ENCODE measurements around the gene ZKSCAN3. TPM values are rescaled to one million over a fixed set of nuclear protein-coding genes. Genes with fewer than 3 reads are reported as not detected.

Gene ZKSCAN3
- total and polyA plus RNA-seq, 4 donors, result 6.4 to 10.7 (median 8.7) TPM

- no peaks in the 10 kb centered on the region for H3K36me3 ChIP-seq (ENCODE audit: control insufficient read depth, insufficient read depth, low read length)
- WGBS (ENCODE audit: insufficient coverage), result no CpG with 5 or more reads among the region's 1 CpG
- H3K27ac ChIP-seq (ENCODE audit: low read depth, low read length), result no peak overlapping the region
- no peaks in the 10 kb centered on the region for H3K9me3 ChIP-seq (ENCODE audit: control insufficient read depth, insufficient read depth, low read length)
- H3K27me3 ChIP-seq (ENCODE audit: control insufficient read depth, insufficient read depth, low read length), result peaks cover 2% of the 10 kb centered on the region
- DNase-seq (ENCODE audit: low read depth in 4 of 6, low spot score in 6 of 6), result no peak
- H3K4me3 ChIP-seq (ENCODE audit: low read depth, low read length), result no peak overlapping the region
- no peaks in the 10 kb centered on the region for H3K4me1 ChIP-seq (ENCODE audit: control insufficient read depth, insufficient read depth, low read length)
These were observed 9.2 kb upstream of the ZKSCAN3 start for GRCh38 chr6:28340310-28341095.

- Histone ChIP-seq H3K4me3 (ENCODE audit: low read depth, low read length) (no peak overlapping the region), H3K4me1 (ENCODE audit: control insufficient read depth, insufficient read depth, low read length) (no peaks in the 10 kb centered on the region), H3K36me3 (ENCODE audit: control insufficient read depth, insufficient read depth, low read length) (no peaks in the 10 kb centered on the region), H3K27ac (ENCODE audit: low read depth, low read length) (no peak overlapping the region), H3K27me3 (ENCODE audit: control insufficient read depth, insufficient read depth, low read length) (peaks cover 10% of the 10 kb centered on the region), H3K9me3 (ENCODE audit: control insufficient read depth, insufficient read depth, low read length) (no peaks in the 10 kb centered on the region)
- no peak for DNase-seq (ENCODE audit: low read depth in 4 of 6, low spot score in 6 of 6)
- WGBS (ENCODE audit: insufficient coverage), result no CpG with 5 or more reads among the region's 1 CpG
These were observed 5.7 kb upstream of the ZKSCAN3 start for GRCh38 chr6:28343898-28344677.

- peaks cover 10% of the 10 kb centered on the region for H3K27me3 ChIP-seq (ENCODE audit: control insufficient read depth, insufficient read depth, low read length)
- no peaks in the 10 kb centered on the region for H3K4me1 ChIP-seq (ENCODE audit: control insufficient read depth, insufficient read depth, low read length)
- no peaks in the 10 kb centered on the region for H3K36me3 ChIP-seq (ENCODE audit: control insufficient read depth, insufficient read depth, low read length)
- H3K4me3 ChIP-seq (ENCODE audit: low read depth, low read length), result no peak overlapping the region
- H3K9me3 ChIP-seq (ENCODE audit: control insufficient read depth, insufficient read depth, low read length), result no peaks in the 10 kb centered on the region
- no CpG with 5 or more reads among the region's 1 CpG for WGBS (ENCODE audit: insufficient coverage)
- H3K27ac ChIP-seq (ENCODE audit: low read depth, low read length), result no peak overlapping the region
- no peak for DNase-seq (ENCODE audit: low read depth in 4 of 6, low spot score in 6 of 6)
These were observed 4.5 kb upstream of the ZKSCAN3 start for GRCh38 chr6:28345201-28345600.

GRCh38 chr6:28347119-28347518 lies 2.6 kb upstream of the ZKSCAN3 start:
- 0% methylated on average over 1 of the region's 2 CpGs for WGBS (ENCODE audit: insufficient coverage)
- Histone ChIP-seq H3K4me3 (ENCODE audit: low read depth, low read length) (no peak overlapping the region), H3K36me3 (ENCODE audit: control insufficient read depth, insufficient read depth, low read length) (no peaks in the 10 kb centered on the region)

GRCh38 chr6:28349344-28349891 lies 329 bp upstream of the ZKSCAN3 start:
- peak overlapping the region; percentile 79 for H3K27ac ChIP-seq (ENCODE audit: low read depth, low read length)
- H3K27me3 ChIP-seq (ENCODE audit: control insufficient read depth, insufficient read depth, low read length), result peaks cover 10% of the 10 kb centered on the region
- H3K4me1 ChIP-seq (ENCODE audit: control insufficient read depth, insufficient read depth, low read length), result no peaks in the 10 kb centered on the region
- H3K9me3 ChIP-seq (ENCODE audit: control insufficient read depth, insufficient read depth, low read length), result no peaks in the 10 kb centered on the region
- peak overlapping the region; percentile 82 for H3K4me3 ChIP-seq (ENCODE audit: low read depth, low read length)
- peaks cover 4% of the 10 kb centered on the region for H3K36me3 ChIP-seq (ENCODE audit: control insufficient read depth, insufficient read depth, low read length)
- DNase-seq (ENCODE audit: low read depth in 4 of 6, low spot score in 6 of 6), result no peak
- 0% methylated on average over 4 of the region's 9 CpGs for WGBS (ENCODE audit: insufficient coverage)

More at GRCh38 chr6:28347119-28347518, 2.6 kb upstream of the ZKSCAN3 start:
- H3K27me3 ChIP-seq (ENCODE audit: control insufficient read depth, insufficient read depth, low read length), result peaks cover 10% of the 10 kb centered on the region
- no peak for DNase-seq (ENCODE audit: low read depth in 4 of 6, low spot score in 6 of 6)
- H3K4me1 ChIP-seq (ENCODE audit: control insufficient read depth, insufficient read depth, low read length), result no peaks in the 10 kb centered on the region
- H3K9me3 ChIP-seq (ENCODE audit: control insufficient read depth, insufficient read depth, low read length), result no peaks in the 10 kb centered on the region
- no peak overlapping the region for H3K27ac ChIP-seq (ENCODE audit: low read depth, low read length)

GRCh38 chr6:28351087-28351486 lies 1.3 kb downstream of the ZKSCAN3 start:
- no CpG with 5 or more reads among the region's 2 CpGs for WGBS (ENCODE audit: insufficient coverage)
- H3K27me3 ChIP-seq (ENCODE audit: control insufficient read depth, insufficient read depth, low read length), result peaks cover 5% of the 10 kb centered on the region
- H3K9me3 ChIP-seq (ENCODE audit: control insufficient read depth, insufficient read depth, low read length), result no peaks in the 10 kb centered on the region
- H3K27ac ChIP-seq (ENCODE audit: low read depth, low read length), result no peak overlapping the region
- H3K4me1 ChIP-seq (ENCODE audit: control insufficient read depth, insufficient read depth, low read length), result peaks cover 13% of the 10 kb centered on the region
- H3K4me3 ChIP-seq (ENCODE audit: low read depth, low read length), result peak overlapping the region; percentile 2
- H3K36me3 ChIP-seq (ENCODE audit: control insufficient read depth, insufficient read depth, low read length), result peaks cover 4% of the 10 kb centered on the region
- DNase-seq (ENCODE audit: low read depth in 4 of 6, low spot score in 6 of 6), result no peak

GRCh38 chr6:28351493-28351925 lies 1.8 kb downstream of the ZKSCAN3 start:
- DNase-seq (ENCODE audit: low read depth in 4 of 6, low spot score in 6 of 6), result no peak
- H3K36me3 ChIP-seq (ENCODE audit: control insufficient read depth, insufficient read depth, low read length), result peaks cover 4% of the 10 kb centered on the region
- no CpG with 5 or more reads among the region's 2 CpGs for WGBS (ENCODE audit: insufficient coverage)
- no peaks in the 10 kb centered on the region for H3K9me3 ChIP-seq (ENCODE audit: control insufficient read depth, insufficient read depth, low read length)
- no peak overlapping the region for H3K4me3 ChIP-seq (ENCODE audit: low read depth, low read length)
- peaks cover 17% of the 10 kb centered on the region for H3K4me1 ChIP-seq (ENCODE audit: control insufficient read depth, insufficient read depth, low read length)
- H3K27ac ChIP-seq (ENCODE audit: low read depth, low read length), result no peak overlapping the region
- peaks cover 2% of the 10 kb centered on the region for H3K27me3 ChIP-seq (ENCODE audit: control insufficient read depth, insufficient read depth, low read length)

GRCh38 chr6:28353356-28353755 lies 3.6 kb downstream of the ZKSCAN3 start:
- DNase-seq (ENCODE audit: low read depth in 4 of 6, low spot score in 6 of 6), result no peak
- Histone ChIP-seq H3K27ac (ENCODE audit: low read depth, low read length) (no peak overlapping the region), H3K36me3 (ENCODE audit: control insufficient read depth, insufficient read depth, low read length) (peaks cover 4% of the 10 kb centered on the region), H3K4me3 (ENCODE audit: low read depth, low read length) (no peak overlapping the region), H3K9me3 (ENCODE audit: control insufficient read depth, insufficient read depth, low read length) (no peaks in the 10 kb centered on the region), H3K4me1 (ENCODE audit: control insufficient read depth, insufficient read depth, low read length) (peaks cover 20% of the 10 kb centered on the region), H3K27me3 (ENCODE audit: control insufficient read depth, insufficient read depth, low read length) (no peaks in the 10 kb centered on the region)
- WGBS (ENCODE audit: insufficient coverage), result no CpG with 5 or more reads among the region's 3 CpGs

- Histone ChIP-seq H3K4me3 (ENCODE audit: low read depth, low read length) (no peak overlapping the region), H3K4me1 (ENCODE audit: control insufficient read depth, insufficient read depth, low read length) (peaks cover 20% of the 10 kb centered on the region), H3K27ac (ENCODE audit: low read depth, low read length) (no peak overlapping the region), H3K36me3 (ENCODE audit: control insufficient read depth, insufficient read depth, low read length) (peaks cover 4% of the 10 kb centered on the region), H3K27me3 (ENCODE audit: control insufficient read depth, insufficient read depth, low read length) (no peaks in the 10 kb centered on the region), H3K9me3 (ENCODE audit: control insufficient read depth, insufficient read depth, low read length) (no peaks in the 10 kb centered on the region)
- 97% methylated on average over 11 of the region's 11 CpGs for WGBS (ENCODE audit: insufficient coverage)
- DNase-seq (ENCODE audit: low read depth in 4 of 6, low spot score in 6 of 6), result no peak
These were observed 4.4 kb downstream of the ZKSCAN3 start for GRCh38 chr6:28353981-28354676.
